Tibial nerve (tissue), 3 donors: ENCODE data around the gene KIAA1958.

Experiments
- POLR2A ChIP-seq, 2 donors: fragments of 450-650 bp; IDR thresholded peaks; one replicate each; pipeline ENCODE4 v1.6.1; 2017; ENCODE audit warnings: antibody characterized with exemption in 2 of 2, mild to moderate bottlenecking in 2 of 2, moderate library complexity in 2 of 2
- TF ChIP-seq, protein P1 (sequence below), 5 experiments: fragments of 200-600 bp in 3 of 5; fragments of 450-650 bp in 2 of 5; sonication (generic) in 3 of 5; IDR thresholded peaks; one replicate each; pipeline ENCODE4 v1.5.1; 2016 to 2019; ENCODE audit warnings: antibody characterized with exemption in 5 of 5, mild to moderate bottlenecking in 3 of 5, moderate library complexity in 2 of 5

DNA sequence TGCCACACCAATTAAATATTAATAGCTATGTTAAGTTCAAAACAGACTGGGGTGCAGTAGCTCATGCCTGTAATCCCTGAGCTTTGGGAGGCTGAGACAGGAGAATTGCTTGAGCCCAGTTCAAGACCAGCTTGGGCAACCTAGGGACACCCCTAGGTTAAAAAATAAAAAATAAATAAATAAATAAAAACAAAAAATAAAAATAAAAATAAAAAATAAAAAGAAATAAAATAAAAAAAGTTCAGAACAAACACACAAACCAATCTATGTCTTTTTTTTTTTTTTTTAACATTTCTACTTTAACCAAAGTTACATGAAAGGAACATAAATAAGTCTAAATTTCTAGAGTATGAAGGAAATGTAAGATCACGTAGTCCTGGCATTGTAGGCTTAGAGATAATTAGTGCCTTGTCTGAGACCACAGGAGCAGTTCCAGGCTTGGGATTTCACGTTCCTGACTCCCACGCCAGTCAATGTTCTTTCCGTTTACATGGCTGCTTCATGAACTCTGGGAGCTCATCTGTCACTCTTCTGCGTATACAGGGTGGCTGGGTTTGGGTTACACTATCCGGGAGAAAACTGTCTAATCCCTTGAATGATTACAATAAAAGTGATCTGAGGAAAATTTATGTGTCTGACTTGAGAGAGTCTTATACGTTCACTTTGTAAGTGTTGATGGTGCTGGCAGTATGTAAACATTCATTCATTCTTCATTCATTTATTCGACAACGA, 85.2 kb downstream of the KIAA1958 start:
- TF ChIP-seq, protein P1, sequence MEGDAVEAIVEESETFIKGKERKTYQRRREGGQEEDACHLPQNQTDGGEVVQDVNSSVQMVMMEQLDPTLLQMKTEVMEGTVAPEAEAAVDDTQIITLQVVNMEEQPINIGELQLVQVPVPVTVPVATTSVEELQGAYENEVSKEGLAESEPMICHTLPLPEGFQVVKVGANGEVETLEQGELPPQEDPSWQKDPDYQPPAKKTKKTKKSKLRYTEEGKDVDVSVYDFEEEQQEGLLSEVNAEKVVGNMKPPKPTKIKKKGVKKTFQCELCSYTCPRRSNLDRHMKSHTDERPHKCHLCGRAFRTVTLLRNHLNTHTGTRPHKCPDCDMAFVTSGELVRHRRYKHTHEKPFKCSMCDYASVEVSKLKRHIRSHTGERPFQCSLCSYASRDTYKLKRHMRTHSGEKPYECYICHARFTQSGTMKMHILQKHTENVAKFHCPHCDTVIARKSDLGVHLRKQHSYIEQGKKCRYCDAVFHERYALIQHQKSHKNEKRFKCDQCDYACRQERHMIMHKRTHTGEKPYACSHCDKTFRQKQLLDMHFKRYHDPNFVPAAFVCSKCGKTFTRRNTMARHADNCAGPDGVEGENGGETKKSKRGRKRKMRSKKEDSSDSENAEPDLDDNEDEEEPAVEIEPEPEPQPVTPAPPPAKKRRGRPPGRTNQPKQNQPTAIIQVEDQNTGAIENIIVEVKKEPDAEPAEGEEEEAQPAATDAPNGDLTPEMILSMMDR (IDR thresholded peaks at IDR 0.05): no peak
- TF ChIP-seq POLR2A (IDR thresholded peaks at IDR 0.05): no peak
